Endothelial cell (in vitro differentiated cells): ENCODE results near the gene IGF2BP2. TPM values are rescaled to one million over a fixed set of nuclear protein-coding genes. Genes with fewer than 3 reads are reported as not detected.
A peak's percentile ranks its signal among the peaks of the same experiment; 100 is the strongest.
"Not testable (repeated sequence)": the region's sequence is repeated elsewhere in the genome, so short reads cannot be mapped to it uniquely, and the experiment has no call there.

Experiments used
- DNase-seq: peaks from one replicate; pipeline ENCODE4 v3.0.0; 2021; ENCODE audit warnings: low spot score
- H3K27ac Mint-ChIP-seq: one replicate; pipeline ENCODE4 v1.8.0; 2021; ENCODE audit warnings: mixed read lengths, inconsistent platforms; ENCODE audit not compliant: unreplicated experiment
- H3K27me3 Mint-ChIP-seq: one replicate; pipeline ENCODE4 v1.8.0; 2021; ENCODE audit warnings: mild to moderate bottlenecking, moderate library complexity, mixed read lengths, inconsistent platforms; ENCODE audit not compliant: unreplicated experiment
- H3K36me3 Mint-ChIP-seq: one replicate; pipeline ENCODE4 v1.8.0; 2021; ENCODE audit warnings: mild to moderate bottlenecking, low read depth, mixed read lengths, inconsistent platforms; ENCODE audit not compliant: unreplicated experiment
- H3K4me1 Mint-ChIP-seq: one replicate; pipeline ENCODE4 v1.8.0; 2021; ENCODE audit warnings: mild to moderate bottlenecking, mixed read lengths, inconsistent platforms; ENCODE audit not compliant: unreplicated experiment
- H3K4me3 Mint-ChIP-seq: one replicate; pipeline ENCODE4 v1.8.0; 2021; ENCODE audit warnings: mild to moderate bottlenecking, mixed read lengths, inconsistent platforms; ENCODE audit not compliant: unreplicated experiment
- H3K9me3 Mint-ChIP-seq: one replicate; pipeline ENCODE4 v1.8.0; 2021; ENCODE audit warnings: mixed read lengths, inconsistent platforms; ENCODE audit not compliant: unreplicated experiment
- CTCF ChIP-seq: fragments of 200-600 bp; sonication (generic); IDR thresholded peaks from one replicate; pipeline ENCODE4 v1.5.0; 2021; ENCODE audit warnings: antibody characterized with exemption; ENCODE audit not compliant: unreplicated experiment
- total RNA-seq: library from RNA; stranded (reverse); fragmentation: NEBNext Ultra II Directional; extraction: Animal tissue kit (Norgen Biotek cat#: 25700); gene quantifications from one replicate; pipeline ENCODE4 v1.2.1, GENCODE V29; 2021; ENCODE audit not compliant: unreplicated experiment

IGF2BP2 gene
- total RNA-seq, 1 donor from 2014 or later: 165 TPM

DNA sequence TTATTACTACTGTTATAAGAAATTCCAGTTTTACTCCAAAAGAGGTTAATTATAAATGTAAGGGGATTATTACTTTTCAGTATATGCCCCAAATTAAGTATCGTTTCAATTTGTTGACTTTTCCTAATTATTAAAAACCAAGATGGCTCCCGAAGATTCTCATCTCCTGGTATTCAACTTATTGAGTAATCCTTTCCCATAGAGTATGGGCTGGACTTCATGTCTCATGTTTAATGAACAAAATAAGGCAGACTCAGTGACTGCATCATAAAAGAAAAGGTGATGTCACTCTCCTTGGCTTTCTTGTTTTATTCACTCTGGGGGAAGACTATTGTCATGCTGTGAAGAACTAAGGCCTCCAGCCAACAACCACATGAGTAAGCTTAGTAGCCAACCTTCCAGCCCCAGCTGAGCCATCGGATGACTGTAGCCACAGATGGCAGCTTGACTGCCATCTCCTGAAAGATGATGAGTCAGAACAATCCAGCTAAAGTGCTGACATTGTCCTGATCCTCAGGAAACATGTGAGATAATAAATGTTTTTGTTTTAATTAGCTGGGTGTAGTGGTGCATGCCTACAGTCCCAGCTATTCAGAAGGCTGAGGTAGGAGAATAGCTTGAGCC, 17.3 kb downstream of the IGF2BP2 start:
- Mint-ChIP-seq H3K9me3 (no peaks in the 10 kb centered on the region), H3K27me3 (no peaks in the 10 kb centered on the region), H3K27ac (no peak overlapping the region), H3K4me1 (peaks cover 10% of the 10 kb centered on the region), H3K4me3 (no peak overlapping the region), H3K36me3 (peaks cover 4% of the 10 kb centered on the region)
- DNase-seq: no peak
- TF ChIP-seq CTCF: no peak

- not testable (repeated sequence) for H3K27ac Mint-ChIP-seq, H3K36me3 Mint-ChIP-seq, H3K27me3 Mint-ChIP-seq, DNase-seq, H3K9me3 Mint-ChIP-seq, H3K4me3 Mint-ChIP-seq
- H3K4me1 Mint-ChIP-seq: peaks cover 32% of the 10 kb centered on the region
Observed at GRCh38 chr3:185798831-185799110, 26.1 kb downstream of the IGF2BP2 start.

DNA sequence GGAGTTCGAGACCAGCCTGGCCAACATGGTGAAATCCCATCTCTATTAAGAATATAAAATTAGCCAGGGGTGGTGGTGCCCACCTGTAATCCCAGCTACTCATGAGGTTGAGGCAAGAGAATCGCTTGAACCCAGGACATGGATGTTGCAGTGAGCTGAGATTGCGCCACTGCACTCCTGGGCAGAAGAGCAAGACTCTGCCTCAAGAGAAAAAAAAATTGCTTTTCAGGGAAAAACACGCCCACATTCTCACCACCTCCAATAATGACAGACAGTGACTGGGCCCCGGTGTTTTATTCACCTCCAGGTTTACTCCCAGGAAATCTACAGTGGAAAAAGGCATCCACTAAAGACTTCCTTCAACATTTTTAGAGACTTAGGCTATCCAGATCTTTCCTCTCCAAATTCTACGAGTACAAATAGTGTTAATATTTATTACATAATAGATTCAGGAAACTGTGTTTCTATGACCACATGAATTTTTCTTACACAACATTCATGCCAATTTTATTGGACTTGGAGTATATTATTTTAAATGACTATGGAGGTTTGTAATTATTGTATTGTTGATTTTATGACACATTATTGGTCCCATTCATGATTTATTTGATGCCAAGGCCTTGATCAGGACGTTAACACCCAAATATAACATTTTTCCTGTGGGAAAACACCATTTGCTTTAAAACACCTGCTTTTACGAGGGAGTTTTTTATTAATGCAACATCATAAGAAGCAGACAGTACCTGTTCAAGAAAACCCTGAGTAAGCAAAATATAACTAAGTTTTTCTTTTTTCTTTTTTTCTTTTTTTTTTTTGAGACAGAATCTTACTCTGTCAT, 26.6 kb downstream of the IGF2BP2 start:
- Mint-ChIP-seq H3K27ac (peak overlapping the region; percentile 44), H3K4me3 (no peak overlapping the region), H3K9me3 (no peaks in the 10 kb centered on the region), H3K27me3 (peaks cover 8% of the 10 kb centered on the region), H3K4me1 (peaks cover 35% of the 10 kb centered on the region), H3K36me3 (peaks cover 5% of the 10 kb centered on the region)
- TF ChIP-seq CTCF: no peak
- no peak for DNase-seq

- no peaks in the 10 kb centered on the region for H3K9me3 Mint-ChIP-seq
- no peak for DNase-seq
- H3K27me3 Mint-ChIP-seq: peaks cover 8% of the 10 kb centered on the region
- TF ChIP-seq CTCF: no peak
- peak overlapping the region; percentile 49 for H3K27ac Mint-ChIP-seq
- no peak overlapping the region for H3K4me3 Mint-ChIP-seq
- H3K4me1 Mint-ChIP-seq: peaks cover 39% of the 10 kb centered on the region
- H3K36me3 Mint-ChIP-seq: peaks cover 5% of the 10 kb centered on the region
Observed at GRCh38 chr3:185797108-185797881, 27.5 kb downstream of the IGF2BP2 start.

DNA sequence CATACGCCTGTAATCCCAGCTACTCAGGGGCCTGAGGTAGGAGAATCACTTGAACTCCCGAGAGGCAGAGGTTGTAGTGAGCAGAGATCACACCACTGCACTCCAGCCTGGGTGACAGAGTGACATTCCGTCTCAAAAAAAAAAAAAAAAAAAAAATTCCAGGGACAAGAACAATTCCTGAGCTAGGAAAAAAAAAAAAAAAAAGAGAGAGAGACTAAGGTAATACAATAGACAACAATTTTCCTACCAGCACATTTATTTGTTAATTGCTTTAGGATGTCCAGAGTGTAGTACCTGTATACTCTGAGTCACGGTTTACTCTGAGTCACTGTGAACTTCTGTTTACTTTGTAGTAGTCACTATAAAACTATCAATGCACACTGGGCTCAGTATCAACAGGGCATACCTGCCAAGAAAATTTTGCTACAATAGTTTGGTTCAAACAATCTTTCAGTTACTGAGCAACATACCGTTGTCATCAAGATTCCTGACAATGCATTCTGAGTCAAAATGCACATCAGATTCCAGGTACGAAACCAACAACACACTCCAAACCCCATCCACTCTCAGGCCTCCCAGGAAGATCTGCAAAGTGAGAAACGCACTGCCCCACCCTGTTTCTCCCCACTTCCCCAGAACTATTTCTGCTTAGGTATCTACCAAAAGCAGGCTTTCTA, 28.3 kb downstream of the IGF2BP2 start:
- no peak for TF ChIP-seq CTCF
- Mint-ChIP-seq H3K27me3 (peaks cover 8% of the 10 kb centered on the region), H3K36me3 (peaks cover 5% of the 10 kb centered on the region), H3K27ac (peak overlapping the region; percentile 49), H3K9me3 (no peaks in the 10 kb centered on the region), H3K4me1 (peaks cover 42% of the 10 kb centered on the region), H3K4me3 (no peak overlapping the region)
- DNase-seq: no peak
